T-cell (primary cell): ENCODE results near the gene PAH. TPM values are rescaled to one million over a fixed set of nuclear protein-coding genes. Genes with fewer than 3 reads are reported as not detected.

Source experiments
- ATAC-seq, 4 experiments: fragments of 200-7000 bp in 3 of 4; fragments of 150-1000 bp in 1 of 4; cut with Tn5 transposase; replicated peaks in 1 of 4; 1 replicate in 3 of 4; 2 replicates in 1 of 4; pipeline ENCODE4 v1.10.0; 2021; ENCODE audit warnings: moderate library complexity in 3 of 4, mild to moderate bottlenecking in 2 of 4, moderate number of reproducible peaks in 1 of 4
- CTCF ChIA-PET, 2 donors: fragments of 300-600 bp; sonication (Branson Sonifier 250); formaldehyde crosslinking; loops; one replicate each; lab custom pipeline; 2022; ENCODE audit warnings: antibody characterized with exemption in 2 of 2; lab: Charles Lee
- POLR2A ChIA-PET, 2 donors: fragments of 300-600 bp; sonication (Branson Sonifier 250); formaldehyde crosslinking; loops; one replicate each; lab custom pipeline; 2022; ENCODE audit warnings: antibody characterized with exemption in 2 of 2; lab: Charles Lee
- DNase-seq, 35 experiments: peaks; one replicate each; pipeline versions ENCODE4 v3.0.0 to v3.0.0-alpha.2; 2013 to 2023
- H3K27ac ChIP-seq: one replicate; pipeline ENCODE4 v1.5.1; 2013; ENCODE audit warnings: low read length
- H3K27me3 ChIP-seq, 2 experiments: replicated peaks in 1 of 2; 1 replicate in 1 of 2; 2 replicates in 1 of 2; pipeline versions ENCODE4 v1.6.1 to v1.7.0; 2013; ENCODE audit warnings: low read length in 1 of 2, mixed read lengths in 1 of 2; ENCODE audit not compliant: control insufficient read depth in 2 of 2, insufficient read depth in 2 of 2; ENCODE audit errors: extremely low read depth in 1 of 2
- H3K36me3 ChIP-seq, 2 donors: 1 replicate in 1 of 2; 2 replicates in 1 of 2; pipeline versions ENCODE4 v1.6.1 to v1.7.0; 2013; ENCODE audit warnings: low read length in 1 of 2; ENCODE audit not compliant: control insufficient read depth in 2 of 2, insufficient read depth in 1 of 2; ENCODE audit errors: extremely low read depth in 1 of 2
- H3K4me1 ChIP-seq, 2 experiments: 1 replicate in 1 of 2; 2 replicates in 1 of 2; pipeline versions ENCODE4 v1.6.1 to v1.7.0; 2013; ENCODE audit warnings: low read length in 2 of 2, mixed read lengths in 1 of 2; ENCODE audit not compliant: insufficient read depth in 2 of 2, control insufficient read depth in 1 of 2; ENCODE audit errors: extremely low read depth in 1 of 2
- H3K4me3 ChIP-seq, 2 donors: 1 replicate in 1 of 2; 2 replicates in 1 of 2; pipeline versions ENCODE4 v1.5.1 to v1.7.0; 2013; ENCODE audit warnings: mild to moderate bottlenecking in 2 of 2, low read length in 1 of 2, moderate library complexity in 1 of 2; ENCODE audit not compliant: control insufficient read depth in 1 of 2; ENCODE audit errors: extremely low read depth in 1 of 2
- H3K9me3 ChIP-seq: 2 replicates; pipeline ENCODE4 v1.7.0; 2013
- H3K27ac Mint-ChIP-seq, 2 donors: one replicate each; pipeline ENCODE4 v1.8.0; 2020 to 2021; ENCODE audit warnings: mild to moderate bottlenecking in 2 of 2, mixed read lengths in 2 of 2
- H3K27me3 Mint-ChIP-seq, 2 donors: one replicate each; pipeline ENCODE4 v1.8.0; 2021 to 2022; ENCODE audit warnings: mixed read lengths in 2 of 2
- H3K36me3 Mint-ChIP-seq: one replicate; pipeline ENCODE4 v1.8.0; 2021; ENCODE audit warnings: mixed read lengths
- H3K4me1 Mint-ChIP-seq, 3 donors: one replicate each; pipeline ENCODE4 v1.8.0; 2020 to 2022; ENCODE audit warnings: mixed read lengths in 3 of 3, mild to moderate bottlenecking in 1 of 3
- H3K4me3 Mint-ChIP-seq, 3 donors: one replicate each; pipeline ENCODE4 v1.8.0; 2020 to 2022; ENCODE audit warnings: mild to moderate bottlenecking in 3 of 3, mixed read lengths in 3 of 3, moderate library complexity in 3 of 3
- H3K9me3 Mint-ChIP-seq, 3 donors: one replicate each; pipeline ENCODE4 v1.8.0; 2020 to 2022; ENCODE audit warnings: mixed read lengths in 3 of 3
- WGBS: methylation state at CpG from one replicate; pipeline ENCODE4 v1.1.5; 2013; ENCODE audit warnings: missing lambda C conversion rate; ENCODE audit not compliant: insufficient coverage; 5-methylcytosine and 5-hydroxymethylcytosine counted together
- total RNA-seq, 35 experiments: library from RNA in 6 of 35; stranded (reverse) in 6 of 35; fragments of 120-200 nt in 1 of 35; gene quantifications; one replicate each; pipeline versions ENCODE4 v1.2.1 to v1.2.4 and lab custom pipeline; 2013 to 2026

Gene PAH
- total RNA-seq, 5 donors from 2014 or later (not counting 1 experiment from before 2014, with no cell fraction given) = 0.30 to 2.0 (median 0.82) TPM; not detected in 2

- no peak for DNase-seq
- 0% methylated on average over 2 of the region's 3 CpGs for WGBS
- Histone ChIP-seq H3K27ac (no peak overlapping the region), H3K9me3 (no peaks in the 10 kb centered on the region), H3K27me3 (peaks cover 41 to 54% of the 10 kb centered on the region in 2 experiments), H3K36me3 (no peaks in the 10 kb centered on the region), H3K4me1 (peaks cover 0 to 16% of the 10 kb centered on the region in 2 experiments), H3K4me3 (no peak overlapping the region)
- no peaks in the 10 kb centered on the region for H3K36me3 Mint-ChIP-seq
- CTCF ChIA-PET = no interaction called here
- H3K4me3 Mint-ChIP-seq = peak overlapping the region in 1 of 3 donors; percentile 58
- no peak for ATAC-seq
- no peak overlapping the region for H3K27ac Mint-ChIP-seq
- peaks cover 86 to 91% of the 10 kb centered on the region in 2 donors for H3K27me3 Mint-ChIP-seq
- H3K4me1 Mint-ChIP-seq = peaks cover 30 to 46% (median 33%) of the 10 kb centered on the region in 3 donors
- H3K9me3 Mint-ChIP-seq = peaks cover 0 to 4% (median 4%) of the 10 kb centered on the region in 3 donors
- POLR2A ChIA-PET = interaction anchor here in 1 of 2 donors (0.6 kb wide), 1 partner anchor 496 kb away, joined by 3 read pairs; no protein-coding TSS in a partner anchor
Observed at GRCh38 chr12:102962986-102963385, 45.9 kb upstream of the PAH start.

DNA sequence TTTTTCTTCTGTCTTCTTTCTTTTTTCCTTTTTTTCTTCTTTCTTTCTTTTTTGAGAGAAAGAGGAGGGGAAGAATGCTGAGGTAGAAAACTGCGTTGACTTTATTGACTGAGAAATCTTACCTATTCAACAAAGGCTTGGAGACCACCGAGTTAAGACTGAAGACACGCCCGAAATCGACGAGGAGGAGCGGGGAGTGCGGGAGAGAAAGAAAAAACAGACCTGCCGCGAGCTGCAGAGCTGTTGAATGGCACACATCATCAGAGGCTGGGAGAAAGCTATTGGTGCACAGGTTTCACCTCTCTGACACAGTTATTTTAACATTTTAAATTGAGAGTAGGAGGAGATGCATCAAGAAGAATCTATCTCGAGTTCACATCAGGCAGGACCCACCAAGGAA, 45.5 kb upstream of the PAH start:
- Mint-ChIP-seq H3K4me3 (peak overlapping the region in 2 of 3 donors; percentile 26 to 58), H3K9me3 (peaks cover 0 to 4% (median 4%) of the 10 kb centered on the region in 3 donors), H3K4me1 (peaks cover 35 to 46% (median 35%) of the 10 kb centered on the region in 3 donors), H3K27ac (no peak overlapping the region), H3K36me3 (no peaks in the 10 kb centered on the region), H3K27me3 (peaks cover 82 to 92% of the 10 kb centered on the region in 2 donors)
- no CpG with 5 or more reads among the region's 11 CpGs for WGBS
- ATAC-seq (peak in 1 of 4 experiments; percentile 24), DNase-seq (no peak)
- CTCF ChIA-PET = interaction anchor here in 1 of 2 donors (0.5 kb wide), 1 partner anchor 590 kb away, joined by 3 read pairs; no protein-coding TSS in a partner anchor
- H3K4me3 ChIP-seq = no peak overlapping the region
- no peak overlapping the region for H3K27ac ChIP-seq
- H3K27me3 ChIP-seq = peaks cover 37 to 58% of the 10 kb centered on the region in 2 experiments
- H3K36me3 ChIP-seq = no peaks in the 10 kb centered on the region
- POLR2A ChIA-PET = interaction anchor here in 1 of 2 donors (0.6 kb wide), 1 partner anchor 497 kb away, joined by 3 read pairs; no protein-coding TSS in a partner anchor
- peaks cover 0 to 20% of the 10 kb centered on the region in 2 experiments for H3K4me1 ChIP-seq
- H3K9me3 ChIP-seq = no peaks in the 10 kb centered on the region

- no peaks in the 10 kb centered on the region for H3K36me3 Mint-ChIP-seq
- no peaks in the 10 kb centered on the region for H3K9me3 ChIP-seq
- no peak for ATAC-seq
- 8% methylated on average over 5 of the region's 8 CpGs for WGBS
- H3K27me3 Mint-ChIP-seq = peaks cover 79 to 90% of the 10 kb centered on the region in 2 donors
- no peak overlapping the region for H3K27ac ChIP-seq
- CTCF ChIA-PET = interaction anchor here in 1 of 2 donors (0.6 kb wide), 1 partner anchor 791 kb away, joined by 9 read pairs; no protein-coding TSS in a partner anchor
- peaks cover 0 to 4% (median 4%) of the 10 kb centered on the region in 3 donors for H3K9me3 Mint-ChIP-seq
- peaks cover 37 to 65% of the 10 kb centered on the region in 2 experiments for H3K27me3 ChIP-seq
- no peak overlapping the region for H3K4me3 ChIP-seq
- H3K27ac Mint-ChIP-seq = no peak overlapping the region
- no peak overlapping the region for H3K4me3 Mint-ChIP-seq
- no peaks in the 10 kb centered on the region for H3K36me3 ChIP-seq
- peaks cover 0 to 24% of the 10 kb centered on the region in 2 experiments for H3K4me1 ChIP-seq
- H3K4me1 Mint-ChIP-seq = peaks cover 39 to 54% (median 39%) of the 10 kb centered on the region in 3 donors
- POLR2A ChIA-PET = no interaction called here
- DNase-seq = no peak
Observed at GRCh38 chr12:102961466-102961855, 44.4 kb upstream of the PAH start.

- Mint-ChIP-seq H3K9me3 (peaks cover 0 to 4% (median 4%) of the 10 kb centered on the region in 3 donors), H3K27ac (no peak overlapping the region), H3K4me1 (peaks cover 39 to 52% (median 39%) of the 10 kb centered on the region in 3 donors), H3K27me3 (peaks cover 77 to 88% of the 10 kb centered on the region in 2 donors), H3K4me3 (no peak overlapping the region), H3K36me3 (no peaks in the 10 kb centered on the region)
- no peak overlapping the region for H3K4me3 ChIP-seq
- no peak overlapping the region for H3K27ac ChIP-seq
- peaks cover 37 to 65% of the 10 kb centered on the region in 2 experiments for H3K27me3 ChIP-seq
- whole genome bisulfite sequencing = 17% methylated on average over 19 of the region's 19 CpGs
- no peaks in the 10 kb centered on the region for H3K9me3 ChIP-seq
- H3K4me1 ChIP-seq = peaks cover 0 to 24% of the 10 kb centered on the region in 2 experiments
- no peaks in the 10 kb centered on the region for H3K36me3 ChIP-seq
- ChIA-PET CTCF (interaction anchor here in 1 of 2 donors (0.6 kb wide), 1 partner anchor 790 kb away, joined by 9 read pairs; no protein-coding TSS in a partner anchor), POLR2A (no interaction called here)
- ATAC-seq (no peak), DNase-seq (no peak)
Observed at GRCh38 chr12:102960766-102961465, 43.9 kb upstream of the PAH start.

GRCh38 chr12:102959391-102959790, 42.3 kb upstream of the PAH start:
- peaks cover 0 to 4% (median 4%) of the 10 kb centered on the region in 3 donors for H3K9me3 Mint-ChIP-seq
- no peaks in the 10 kb centered on the region for H3K36me3 Mint-ChIP-seq
- Histone ChIP-seq H3K27ac (no peak overlapping the region), H3K27me3 (peaks cover 48 to 62% of the 10 kb centered on the region in 2 experiments), H3K4me3 (no peak overlapping the region), H3K36me3 (no peaks in the 10 kb centered on the region), H3K4me1 (peaks cover 0 to 14% of the 10 kb centered on the region in 2 experiments), H3K9me3 (no peaks in the 10 kb centered on the region)
- CTCF ChIA-PET = no interaction called here
- H3K4me3 Mint-ChIP-seq = peak overlapping the region in 1 of 3 donors; percentile 66
- peaks cover 27 to 38% (median 28%) of the 10 kb centered on the region in 3 donors for H3K4me1 Mint-ChIP-seq
- POLR2A ChIA-PET = no interaction called here
- ATAC-seq (no peak), DNase-seq (no peak)
- WGBS = 5% methylated on average over 9 of the region's 14 CpGs
- no peak overlapping the region for H3K27ac Mint-ChIP-seq
- peaks cover 78 to 88% of the 10 kb centered on the region in 2 donors for H3K27me3 Mint-ChIP-seq

DNA sequence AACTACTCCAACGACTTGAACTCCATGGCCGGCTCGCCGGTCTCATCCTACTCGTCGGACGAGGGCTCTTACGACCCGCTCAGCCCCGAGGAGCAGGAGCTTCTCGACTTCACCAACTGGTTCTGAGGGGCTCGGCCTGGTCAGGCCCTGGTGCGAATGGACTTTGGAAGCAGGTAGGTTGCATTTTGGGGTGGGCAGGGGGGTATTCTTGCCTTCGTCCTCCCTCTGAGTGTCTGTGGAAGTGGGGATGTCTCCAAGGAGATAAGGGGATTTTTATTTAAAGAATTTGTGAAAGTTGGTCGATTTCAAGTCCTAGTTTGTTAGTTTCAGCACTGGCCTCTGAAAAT, 41.8 kb upstream of the PAH start:
- 27% methylated on average over 4 of the region's 15 CpGs for WGBS
- peak overlapping the region in 1 of 3 donors; percentile 66 for H3K4me3 Mint-ChIP-seq
- H3K36me3 Mint-ChIP-seq = no peaks in the 10 kb centered on the region
- peaks cover 78 to 88% of the 10 kb centered on the region in 2 donors for H3K27me3 Mint-ChIP-seq
- Histone ChIP-seq H3K27ac (no peak overlapping the region), H3K4me3 (no peak overlapping the region), H3K27me3 (peaks cover 49 to 64% of the 10 kb centered on the region in 2 experiments), H3K9me3 (no peaks in the 10 kb centered on the region), H3K36me3 (no peaks in the 10 kb centered on the region), H3K4me1 (peaks cover 0 to 14% of the 10 kb centered on the region in 2 experiments)
- DNase-seq (no peak), ATAC-seq (no peak)
- H3K9me3 Mint-ChIP-seq = peaks cover 0 to under 1% (median under 1%) of the 10 kb centered on the region in 3 donors
- CTCF ChIA-PET = no interaction called here
- POLR2A ChIA-PET = no interaction called here
- peak overlapping the region in 1 of 2 donors; percentile 15 for H3K27ac Mint-ChIP-seq
- peaks cover 27 to 38% (median 28%) of the 10 kb centered on the region in 3 donors for H3K4me1 Mint-ChIP-seq
